K562 (cell line): ENCODE results near the gene DIPK1B. TPM values are rescaled to one million over a fixed set of nuclear protein-coding genes. Genes with fewer than 3 reads are reported as not detected.

Experiments used
- CBFA2T2 ChIP-seq: fragments of 450-650 bp; conservative IDR thresholded peaks from 2 replicates; pipeline ENCODE4 v1.6.1; 2017; ENCODE audit warnings: mild to moderate bottlenecking
- CBFA2T3 ChIP-seq: fragments of 450-650 bp; IDR thresholded peaks from 2 replicates; pipeline ENCODE4 v1.6.1; 2017
- CXXC5 ChIP-seq: fragments of 250-450 bp; sonication (Bioruptor Pico); IDR thresholded peaks from 2 replicates; pipeline ENCODE4 v1.8.0; 2022; ENCODE audit warnings: inconsistent platforms, mild to moderate bottlenecking, moderate library complexity
- HSF4 ChIP-seq: fragments of 250-450 bp; sonication (Bioruptor Pico); IDR thresholded peaks from 2 replicates; pipeline ENCODE4 v2.1.2; 2022; ENCODE audit warnings: mild to moderate bottlenecking, moderate library complexity, borderline replicate concordance
- L3MBTL2 ChIP-seq: fragments of 450-650 bp; IDR thresholded peaks from 2 replicates; pipeline ENCODE4 v1.6.1; 2016; ENCODE audit warnings: mild to moderate bottlenecking, moderate library complexity
- MAZ ChIP-seq, 2 experiments: fragments of 450-650 bp in 1 of 2; sonication (generic) in 1 of 2; formaldehyde crosslinking; IDR thresholded peaks in 1 of 2; conservative IDR thresholded peaks in 1 of 2; 2 replicates each; pipeline versions ENCODE4 v1.4.0 to v1.5.0; 2020; ENCODE audit warnings: mild to moderate bottlenecking in 1 of 2, missing genetic modification reagents in 1 of 2
- RAD51 ChIP-seq: fragments of 450-650 bp; IDR thresholded peaks from 2 replicates; pipeline ENCODE4 v1.7.1; 2016; ENCODE audit warnings: low read depth, mild to moderate bottlenecking, borderline replicate concordance
- SOX6 ChIP-seq: fragments of 450-650 bp; IDR thresholded peaks from 2 replicates; pipeline ENCODE4 v1.6.1; 2014; ENCODE audit warnings: mild to moderate bottlenecking
- TCF3 ChIP-seq: sonication (generic); formaldehyde crosslinking; IDR thresholded peaks from 2 replicates; pipeline ENCODE4 v1.4.0; 2020; ENCODE audit warnings: mild to moderate bottlenecking, missing genetic modification reagents
- ZNF589 ChIP-seq: fragments of 200-800 bp; sonication (Bioruptor generic); IDR thresholded peaks from 2 replicates; pipeline ENCODE4 v1.6.1; 2016; ENCODE audit warnings: low read depth, missing genetic modification characterization, missing compliant biosample characterization
- polyA plus RNA-seq, 8 experiments: library from polyadenylated mRNA; depleted of rRNA in 4 of 8; stranded (reverse) in 5 of 8; unstranded in 3 of 8; fragments of >200 nt; fragmentation: Nextera tagmentation in 2 of 8; fragmentation: Illumina TruSeq in 1 of 8; extraction: Ambion mirVana in 2 of 8; extraction: Trizol in 1 of 8; gene quantifications; 2 replicates each; pipeline versions ENCODE4 v1.2.1 to v1.2.3, GENCODE V29; 2011 to 2014; ENCODE audit warnings: inconsistent platforms in 1 of 8, missing spikeins in 1 of 8
- total RNA-seq, 7 experiments: library from RNA; depleted of rRNA in 6 of 7; stranded (reverse); fragments of >200 nt in 6 of 7; fragmentation: Illumina TruSeq in 2 of 7; extraction: Trizol in 2 of 7; gene quantifications; 2 replicates each; pipeline versions ENCODE4 v1.2.1 to v1.2.3, GENCODE V29; 2011 to 2021; ENCODE audit warnings: low replicate concordance in 1 of 7
- TF ChIP-seq, protein P1 (sequence below): fragments of 450-650 bp; IDR thresholded peaks from 2 replicates; pipeline ENCODE4 v1.6.1; 2016; ENCODE audit warnings: mild to moderate bottlenecking, moderate library complexity

Gene DIPK1B
- total and polyA plus RNA-seq, 9 of the 15 experiments (the other 6 are each of a cell fraction or from before 2014, with no cell fraction given): 0.08 to 22.3 (median 5.9) TPM

DNA sequence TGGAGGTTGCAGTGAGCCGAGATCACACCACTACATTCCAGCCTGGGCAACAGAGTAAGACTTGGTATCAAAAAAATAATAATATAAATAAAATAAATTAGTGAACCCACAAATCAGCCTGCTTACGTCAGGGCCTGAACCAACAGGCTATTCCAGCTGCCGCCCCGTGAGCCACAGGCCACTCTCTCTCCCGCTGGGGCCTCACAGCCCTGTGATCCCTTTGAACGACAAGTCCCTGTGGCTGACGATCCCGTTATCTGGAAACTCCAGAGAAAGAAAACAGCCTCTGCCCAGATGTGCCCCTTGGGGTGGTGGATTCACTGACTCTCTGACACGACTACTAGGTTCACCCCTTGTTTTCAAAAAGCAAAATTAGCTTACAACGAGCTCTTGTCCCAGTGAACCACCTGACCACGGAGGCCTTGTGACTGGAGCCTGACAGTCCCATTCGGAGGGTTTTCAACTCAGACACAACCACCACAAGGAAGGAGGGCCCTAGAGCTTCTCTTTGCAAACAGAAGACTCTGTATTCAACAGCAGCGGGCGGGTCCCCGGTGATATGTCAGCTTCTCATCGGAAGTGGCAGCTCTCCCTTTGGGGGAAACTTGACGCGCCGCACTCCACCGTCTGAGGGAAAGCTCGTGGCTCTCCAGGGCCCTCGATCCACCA, 4.4 kb upstream of the DIPK1B start (continued):
- TF ChIP-seq RAD51: peak; percentile 32; the same call in 1 of the 2 replicates
- TF ChIP-seq SOX6: no peak
- 0 out of 2 replicates have a peak, but pooled peaks have one; percentile 18 for TF ChIP-seq CXXC5 (CRISPR knock-in tag)
- TF ChIP-seq CBFA2T3: peak; percentile 30
- TF ChIP-seq L3MBTL2: peak; percentile 18; the same call in 1 of the 2 replicates
- 0 out of 2 replicates have a peak, but pooled peaks have one; percentile 25 for TF ChIP-seq ZNF589 (CRISPR knock-in tag)
- TF ChIP-seq CBFA2T2: 0 out of 2 replicates have a peak, but pooled peaks have one; percentile 6
- TF ChIP-seq, protein P1, sequence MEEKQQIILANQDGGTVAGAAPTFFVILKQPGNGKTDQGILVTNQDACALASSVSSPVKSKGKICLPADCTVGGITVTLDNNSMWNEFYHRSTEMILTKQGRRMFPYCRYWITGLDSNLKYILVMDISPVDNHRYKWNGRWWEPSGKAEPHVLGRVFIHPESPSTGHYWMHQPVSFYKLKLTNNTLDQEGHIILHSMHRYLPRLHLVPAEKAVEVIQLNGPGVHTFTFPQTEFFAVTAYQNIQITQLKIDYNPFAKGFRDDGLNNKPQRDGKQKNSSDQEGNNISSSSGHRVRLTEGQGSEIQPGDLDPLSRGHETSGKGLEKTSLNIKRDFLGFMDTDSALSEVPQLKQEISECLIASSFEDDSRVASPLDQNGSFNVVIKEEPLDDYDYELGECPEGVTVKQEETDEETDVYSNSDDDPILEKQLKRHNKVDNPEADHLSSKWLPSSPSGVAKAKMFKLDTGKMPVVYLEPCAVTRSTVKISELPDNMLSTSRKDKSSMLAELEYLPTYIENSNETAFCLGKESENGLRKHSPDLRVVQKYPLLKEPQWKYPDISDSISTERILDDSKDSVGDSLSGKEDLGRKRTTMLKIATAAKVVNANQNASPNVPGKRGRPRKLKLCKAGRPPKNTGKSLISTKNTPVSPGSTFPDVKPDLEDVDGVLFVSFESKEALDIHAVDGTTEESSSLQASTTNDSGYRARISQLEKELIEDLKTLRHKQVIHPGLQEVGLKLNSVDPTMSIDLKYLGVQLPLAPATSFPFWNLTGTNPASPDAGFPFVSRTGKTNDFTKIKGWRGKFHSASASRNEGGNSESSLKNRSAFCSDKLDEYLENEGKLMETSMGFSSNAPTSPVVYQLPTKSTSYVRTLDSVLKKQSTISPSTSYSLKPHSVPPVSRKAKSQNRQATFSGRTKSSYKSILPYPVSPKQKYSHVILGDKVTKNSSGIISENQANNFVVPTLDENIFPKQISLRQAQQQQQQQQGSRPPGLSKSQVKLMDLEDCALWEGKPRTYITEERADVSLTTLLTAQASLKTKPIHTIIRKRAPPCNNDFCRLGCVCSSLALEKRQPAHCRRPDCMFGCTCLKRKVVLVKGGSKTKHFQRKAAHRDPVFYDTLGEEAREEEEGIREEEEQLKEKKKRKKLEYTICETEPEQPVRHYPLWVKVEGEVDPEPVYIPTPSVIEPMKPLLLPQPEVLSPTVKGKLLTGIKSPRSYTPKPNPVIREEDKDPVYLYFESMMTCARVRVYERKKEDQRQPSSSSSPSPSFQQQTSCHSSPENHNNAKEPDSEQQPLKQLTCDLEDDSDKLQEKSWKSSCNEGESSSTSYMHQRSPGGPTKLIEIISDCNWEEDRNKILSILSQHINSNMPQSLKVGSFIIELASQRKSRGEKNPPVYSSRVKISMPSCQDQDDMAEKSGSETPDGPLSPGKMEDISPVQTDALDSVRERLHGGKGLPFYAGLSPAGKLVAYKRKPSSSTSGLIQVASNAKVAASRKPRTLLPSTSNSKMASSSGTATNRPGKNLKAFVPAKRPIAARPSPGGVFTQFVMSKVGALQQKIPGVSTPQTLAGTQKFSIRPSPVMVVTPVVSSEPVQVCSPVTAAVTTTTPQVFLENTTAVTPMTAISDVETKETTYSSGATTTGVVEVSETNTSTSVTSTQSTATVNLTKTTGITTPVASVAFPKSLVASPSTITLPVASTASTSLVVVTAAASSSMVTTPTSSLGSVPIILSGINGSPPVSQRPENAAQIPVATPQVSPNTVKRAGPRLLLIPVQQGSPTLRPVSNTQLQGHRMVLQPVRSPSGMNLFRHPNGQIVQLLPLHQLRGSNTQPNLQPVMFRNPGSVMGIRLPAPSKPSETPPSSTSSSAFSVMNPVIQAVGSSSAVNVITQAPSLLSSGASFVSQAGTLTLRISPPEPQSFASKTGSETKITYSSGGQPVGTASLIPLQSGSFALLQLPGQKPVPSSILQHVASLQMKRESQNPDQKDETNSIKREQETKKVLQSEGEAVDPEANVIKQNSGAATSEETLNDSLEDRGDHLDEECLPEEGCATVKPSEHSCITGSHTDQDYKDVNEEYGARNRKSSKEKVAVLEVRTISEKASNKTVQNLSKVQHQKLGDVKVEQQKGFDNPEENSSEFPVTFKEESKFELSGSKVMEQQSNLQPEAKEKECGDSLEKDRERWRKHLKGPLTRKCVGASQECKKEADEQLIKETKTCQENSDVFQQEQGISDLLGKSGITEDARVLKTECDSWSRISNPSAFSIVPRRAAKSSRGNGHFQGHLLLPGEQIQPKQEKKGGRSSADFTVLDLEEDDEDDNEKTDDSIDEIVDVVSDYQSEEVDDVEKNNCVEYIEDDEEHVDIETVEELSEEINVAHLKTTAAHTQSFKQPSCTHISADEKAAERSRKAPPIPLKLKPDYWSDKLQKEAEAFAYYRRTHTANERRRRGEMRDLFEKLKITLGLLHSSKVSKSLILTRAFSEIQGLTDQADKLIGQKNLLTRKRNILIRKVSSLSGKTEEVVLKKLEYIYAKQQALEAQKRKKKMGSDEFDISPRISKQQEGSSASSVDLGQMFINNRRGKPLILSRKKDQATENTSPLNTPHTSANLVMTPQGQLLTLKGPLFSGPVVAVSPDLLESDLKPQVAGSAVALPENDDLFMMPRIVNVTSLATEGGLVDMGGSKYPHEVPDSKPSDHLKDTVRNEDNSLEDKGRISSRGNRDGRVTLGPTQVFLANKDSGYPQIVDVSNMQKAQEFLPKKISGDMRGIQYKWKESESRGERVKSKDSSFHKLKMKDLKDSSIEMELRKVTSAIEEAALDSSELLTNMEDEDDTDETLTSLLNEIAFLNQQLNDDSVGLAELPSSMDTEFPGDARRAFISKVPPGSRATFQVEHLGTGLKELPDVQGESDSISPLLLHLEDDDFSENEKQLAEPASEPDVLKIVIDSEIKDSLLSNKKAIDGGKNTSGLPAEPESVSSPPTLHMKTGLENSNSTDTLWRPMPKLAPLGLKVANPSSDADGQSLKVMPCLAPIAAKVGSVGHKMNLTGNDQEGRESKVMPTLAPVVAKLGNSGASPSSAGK: 0 out of 2 replicates have a peak, but pooled peaks have one; percentile 40
- peak; percentile 32; the same call in 1 of the 2 replicates for TF ChIP-seq TCF3 (CRISPR knock-in tag)
- no peak for TF ChIP-seq MAZ (CRISPR knock-in tag; conservative IDR thresholded peaks at IDR 0.05 in 1 of 2, IDR thresholded peaks at IDR 0.05 in 1 of 2)
- TF ChIP-seq HSF4 (CRISPR knock-in tag): no peak
